ENCODE results near the gene EBF3. TPM values are rescaled to one million over a fixed set of nuclear protein-coding genes. Genes with fewer than 3 reads are reported as not detected.

Gene EBF3
- total and polyA plus RNA-seq, 11 donors: 3.6 to 8.8 (median 5.4) TPM

DNA sequence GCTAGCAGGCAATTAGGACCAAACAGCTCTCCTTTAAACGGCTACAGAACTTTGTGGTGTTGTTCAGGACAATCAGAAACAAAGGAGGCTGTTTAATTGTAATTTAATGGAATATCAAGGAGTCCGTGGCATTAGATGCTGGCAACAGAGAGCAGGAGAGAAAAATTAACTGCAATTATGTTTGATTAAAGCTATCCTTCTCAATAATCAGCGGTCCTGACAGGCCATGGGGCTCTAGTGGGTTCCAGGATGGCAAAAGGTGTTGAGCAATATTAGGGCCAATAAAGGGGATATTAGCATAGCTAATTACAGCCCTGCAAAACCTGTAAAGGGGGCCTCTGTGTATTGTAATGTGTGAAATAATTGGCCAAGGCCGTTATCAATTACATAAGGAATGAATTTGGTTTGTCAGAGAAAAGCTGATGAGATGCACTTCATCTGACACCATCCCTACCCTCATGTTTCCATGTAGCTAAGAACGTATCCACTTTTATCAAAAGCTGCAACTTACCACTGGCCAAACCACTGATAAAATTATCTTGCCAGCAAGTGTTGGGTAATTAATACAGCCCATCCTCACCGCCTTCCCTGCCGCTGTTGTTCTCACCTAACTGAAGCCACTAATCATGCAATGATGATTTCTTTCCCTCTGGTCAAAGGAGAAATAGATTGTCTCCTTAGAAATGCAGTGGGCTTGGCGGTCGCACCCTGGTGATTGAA is 81.6 kb downstream of the EBF3 start:
- peaks cover 0 to 25% (median 0%) of the 10 kb centered on the region in 12 donors for H3K4me1 ChIP-seq
- H3K27ac ChIP-seq: no peak overlapping the region
- ATAC-seq: no peak
- 70 to 78% (median 75%) methylated on average over 9 of the region's 9 CpGs for WGBS, 4 donors
- TF ChIP-seq POLR2A (IDR thresholded peaks at IDR 0.05): no peak
- TF ChIP-seq, protein P1, sequence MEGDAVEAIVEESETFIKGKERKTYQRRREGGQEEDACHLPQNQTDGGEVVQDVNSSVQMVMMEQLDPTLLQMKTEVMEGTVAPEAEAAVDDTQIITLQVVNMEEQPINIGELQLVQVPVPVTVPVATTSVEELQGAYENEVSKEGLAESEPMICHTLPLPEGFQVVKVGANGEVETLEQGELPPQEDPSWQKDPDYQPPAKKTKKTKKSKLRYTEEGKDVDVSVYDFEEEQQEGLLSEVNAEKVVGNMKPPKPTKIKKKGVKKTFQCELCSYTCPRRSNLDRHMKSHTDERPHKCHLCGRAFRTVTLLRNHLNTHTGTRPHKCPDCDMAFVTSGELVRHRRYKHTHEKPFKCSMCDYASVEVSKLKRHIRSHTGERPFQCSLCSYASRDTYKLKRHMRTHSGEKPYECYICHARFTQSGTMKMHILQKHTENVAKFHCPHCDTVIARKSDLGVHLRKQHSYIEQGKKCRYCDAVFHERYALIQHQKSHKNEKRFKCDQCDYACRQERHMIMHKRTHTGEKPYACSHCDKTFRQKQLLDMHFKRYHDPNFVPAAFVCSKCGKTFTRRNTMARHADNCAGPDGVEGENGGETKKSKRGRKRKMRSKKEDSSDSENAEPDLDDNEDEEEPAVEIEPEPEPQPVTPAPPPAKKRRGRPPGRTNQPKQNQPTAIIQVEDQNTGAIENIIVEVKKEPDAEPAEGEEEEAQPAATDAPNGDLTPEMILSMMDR (IDR thresholded peaks at IDR 0.05): no peak
- no peaks in the 10 kb centered on the region for H3K9me3 ChIP-seq
- no peak overlapping the region for H3K4me3 ChIP-seq
- peaks cover 0 to 5% (median 0%) of the 10 kb centered on the region in 9 donors for H3K27me3 ChIP-seq
- no peak for DNase-seq
- H3K36me3 ChIP-seq: peaks cover 0 to 3% (median 0%) of the 10 kb centered on the region in 9 donors
- intact Hi-C loops (cut with DNase I): loop anchor here in 1 of 10 donors (5.0 kb wide), 1 partner anchor 850 kb away; no protein-coding TSS in a partner anchor

DNA sequence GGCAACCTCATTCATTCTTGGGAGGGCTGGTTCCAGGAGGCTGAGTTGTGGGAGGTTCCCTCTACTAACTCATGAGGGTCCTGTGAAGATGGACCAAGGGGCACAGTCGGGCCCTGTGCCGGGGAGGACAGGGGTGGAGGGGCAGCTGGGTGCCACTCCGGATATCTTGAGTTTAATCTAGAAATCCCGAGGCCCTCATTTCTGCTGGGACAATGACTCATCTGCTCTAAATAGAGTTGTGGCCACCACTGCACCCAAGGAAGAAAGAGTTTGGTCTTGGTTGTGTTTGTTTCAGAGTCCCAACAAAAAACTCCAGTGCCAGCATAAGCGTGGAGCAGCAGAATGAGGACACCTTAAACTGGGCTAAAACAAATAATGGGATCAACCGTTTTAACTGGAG is 82.4 kb downstream of the EBF3 start:
- Histone ChIP-seq H3K27ac (no peak overlapping the region), H3K9me3 (no peaks in the 10 kb centered on the region), H3K27me3 (peaks cover 0 to 5% (median 0%) of the 10 kb centered on the region in 9 donors), H3K36me3 (peaks cover 0 to 3% (median 0%) of the 10 kb centered on the region in 9 donors), H3K4me1 (peaks cover 0 to 25% (median 0%) of the 10 kb centered on the region in 12 donors), H3K4me3 (no peak overlapping the region)
- intact Hi-C loops (cut with DNase I): loop anchor here in 1 of 10 donors (5.0 kb wide), 1 partner anchor 849 kb away; no protein-coding TSS in a partner anchor
- WGBS, 4 donors: 73 to 79% (median 75%) methylated on average over 6 of the region's 6 CpGs
- ATAC-seq (no peak), DNase-seq (no peak)
- TF ChIP-seq POLR2A (IDR thresholded peaks at IDR 0.05): no peak
- TF ChIP-seq, protein P1 (IDR thresholded peaks at IDR 0.05): no peak

DNA sequence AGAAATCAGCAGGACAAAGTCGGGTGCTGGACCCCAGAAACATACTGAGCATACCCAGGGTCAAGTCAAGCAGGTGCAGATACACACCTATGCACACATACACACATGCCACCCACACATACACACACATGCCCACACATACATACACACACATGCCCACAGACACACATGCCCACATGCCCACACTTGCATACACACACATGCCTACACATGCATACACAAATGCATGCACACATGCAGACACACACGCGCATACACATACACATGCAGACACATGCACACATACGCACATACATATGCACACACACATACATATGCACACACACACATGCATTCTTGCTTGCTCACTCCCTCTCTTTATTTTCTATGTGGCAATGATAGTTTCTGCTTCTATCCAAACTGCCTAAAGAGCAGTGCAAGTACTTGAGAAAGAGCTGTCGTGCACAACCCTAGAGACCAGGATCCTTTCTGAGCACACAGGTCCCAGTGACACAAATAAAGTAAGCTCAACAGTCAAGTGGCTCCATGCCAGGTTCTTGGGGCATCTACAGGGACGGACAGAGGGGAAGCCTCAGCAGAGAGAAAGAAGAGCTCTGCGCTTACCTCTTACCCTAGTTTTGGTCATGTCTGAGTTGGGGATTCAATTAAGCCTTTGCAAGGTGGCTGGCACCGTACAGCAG is 83.7 kb downstream of the EBF3 start:
- peak in 1 of 4 donors; percentile 40 for ATAC-seq
- intact Hi-C loops (cut with DNase I): loop anchor here in 1 of 10 donors (5.0 kb wide), 1 partner anchor 848 kb away; no protein-coding TSS in a partner anchor
- Histone ChIP-seq H3K4me3 (no peak overlapping the region), H3K27ac (no peak overlapping the region), H3K9me3 (no peaks in the 10 kb centered on the region), H3K4me1 (peaks cover 0 to 21% (median 0%) of the 10 kb centered on the region in 12 donors), H3K27me3 (peaks cover 0 to 5% (median 0%) of the 10 kb centered on the region in 9 donors), H3K36me3 (peaks cover 0 to 12% (median 3%) of the 10 kb centered on the region in 9 donors)
- no peak for TF ChIP-seq POLR2A (IDR thresholded peaks at IDR 0.05)
- TF ChIP-seq, protein P1 (IDR thresholded peaks at IDR 0.05): no peak
- no peak for DNase-seq
- WGBS, 4 donors: 76 to 78% (median 78%) methylated on average over 8 of the region's 8 CpGs

DNA sequence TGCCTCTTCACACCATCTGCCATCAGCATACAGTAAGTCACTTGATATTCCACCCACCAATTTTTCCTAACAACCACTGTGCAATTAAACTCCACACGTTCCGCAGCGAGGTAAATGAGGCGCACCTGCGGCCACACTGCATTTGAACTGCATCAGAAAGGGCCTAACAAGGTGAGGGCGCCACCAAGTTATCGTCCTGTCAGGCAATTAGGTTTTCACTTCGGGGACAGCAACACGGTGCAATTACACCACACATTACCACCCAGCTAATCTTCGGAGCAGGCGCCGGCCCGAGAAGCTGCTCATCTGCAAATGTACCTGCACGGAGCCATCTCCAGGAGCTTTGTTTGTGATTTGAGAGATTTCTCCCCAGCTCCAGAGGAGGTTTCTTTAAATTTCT is 84.4 kb downstream of the EBF3 start:
- whole genome bisulfite sequencing, 4 donors: 89 to 92% (median 91%) methylated on average over 12 to 14 of the region's 14 CpGs
- Histone ChIP-seq H3K4me3 (no peak overlapping the region), H3K36me3 (peaks cover 0 to 19% (median 3%) of the 10 kb centered on the region in 9 donors), H3K27me3 (peaks cover 0 to 5% (median 0%) of the 10 kb centered on the region in 9 donors), H3K4me1 (peaks cover 0 to 17% (median 0%) of the 10 kb centered on the region in 12 donors), H3K9me3 (no peaks in the 10 kb centered on the region), H3K27ac (no peak overlapping the region)
- intact Hi-C loops (cut with DNase I): loop anchor here in 1 of 10 donors (5.0 kb wide), 1 partner anchor 847 kb away; no protein-coding TSS in a partner anchor
- ATAC-seq: no peak
- DNase-seq: no peak
- TF ChIP-seq, protein P1 (IDR thresholded peaks at IDR 0.05): no peak
- no peak for TF ChIP-seq POLR2A (IDR thresholded peaks at IDR 0.05)
